Mucosa of descending colon (tissue), 3 donors: ENCODE data around the gene COQ10A. TPM values are rescaled to one million over a fixed set of nuclear protein-coding genes. Genes with fewer than 3 reads are reported as not detected.
"Not testable (repeated sequence)": the region's sequence is repeated elsewhere in the genome, so short reads cannot be mapped to it uniquely, and the experiment has no call there.

ENCODE experiments used
- ATAC-seq: fragments of 200-7000 bp; cut with Tn5 transposase; one replicate; pipeline ENCODE4 v1.9.1; 2020; ENCODE audit warnings: mild to moderate bottlenecking, moderate library complexity
- DNase-seq, 3 donors: peaks; one replicate each; pipeline ENCODE4 v3.0.0-alpha.2; 2020
- H3K36me3 ChIP-seq: fragments of 200-600 bp; one replicate; pipeline ENCODE4 v1.8.0; 2021; ENCODE audit warnings: low read depth, mild to moderate bottlenecking
- H3K4me1 ChIP-seq: fragments of 200-600 bp; one replicate; pipeline ENCODE4 v1.8.0; 2021; ENCODE audit warnings: low read depth, mild to moderate bottlenecking
- H3K4me3 ChIP-seq: fragments of 200-600 bp; one replicate; pipeline ENCODE4 v1.8.0; 2021; ENCODE audit warnings: mild to moderate bottlenecking
- H3K9me3 ChIP-seq: fragments of 200-600 bp; one replicate; pipeline ENCODE4 v1.8.0; 2021; ENCODE audit warnings: mild to moderate bottlenecking
- intact Hi-C, 2 donors: fragments of 100-400 bp; cut with DNase I in 1 of 2; cut with micrococcal nuclease in 1 of 2; formaldehyde crosslinking; loops; one replicate each; pipeline versions ENCODE4 v1.11.0 to v1.11.1; 2022; cut with DNase I, micrococcal nuclease
- total RNA-seq, 3 donors: library from RNA; stranded (reverse); fragmentation: NEBNext Ultra II Directional in 2 of 3; extraction: Animal tissue kit (Norgen Biotek cat#: 25700) in 2 of 3; gene quantifications; one replicate each; pipeline versions ENCODE4 v1.2.1 to v1.2.4, GENCODE V29; 2021 to 2023
- TF ChIP-seq, protein P1 (sequence below): fragments of 200-600 bp; IDR thresholded peaks from one replicate; pipeline ENCODE4 v1.8.0; 2022; ENCODE audit warnings: antibody characterized with exemption, mild to moderate bottlenecking
- donor health status: DM: no; HTN: no; CAD: no; lungs with moderate emphysema.
- donor health status: DM: no; HTN: no; CAD: no.
- donor health status: DM: no; HTN: yes; CAD: no.

COQ10A gene
- total RNA-seq, 3 donors from 2014 or later = 4.0 to 12.7 (median 5.3) TPM

- ATAC-seq (no peak), DNase-seq (no peak)
- TF ChIP-seq, protein P1, sequence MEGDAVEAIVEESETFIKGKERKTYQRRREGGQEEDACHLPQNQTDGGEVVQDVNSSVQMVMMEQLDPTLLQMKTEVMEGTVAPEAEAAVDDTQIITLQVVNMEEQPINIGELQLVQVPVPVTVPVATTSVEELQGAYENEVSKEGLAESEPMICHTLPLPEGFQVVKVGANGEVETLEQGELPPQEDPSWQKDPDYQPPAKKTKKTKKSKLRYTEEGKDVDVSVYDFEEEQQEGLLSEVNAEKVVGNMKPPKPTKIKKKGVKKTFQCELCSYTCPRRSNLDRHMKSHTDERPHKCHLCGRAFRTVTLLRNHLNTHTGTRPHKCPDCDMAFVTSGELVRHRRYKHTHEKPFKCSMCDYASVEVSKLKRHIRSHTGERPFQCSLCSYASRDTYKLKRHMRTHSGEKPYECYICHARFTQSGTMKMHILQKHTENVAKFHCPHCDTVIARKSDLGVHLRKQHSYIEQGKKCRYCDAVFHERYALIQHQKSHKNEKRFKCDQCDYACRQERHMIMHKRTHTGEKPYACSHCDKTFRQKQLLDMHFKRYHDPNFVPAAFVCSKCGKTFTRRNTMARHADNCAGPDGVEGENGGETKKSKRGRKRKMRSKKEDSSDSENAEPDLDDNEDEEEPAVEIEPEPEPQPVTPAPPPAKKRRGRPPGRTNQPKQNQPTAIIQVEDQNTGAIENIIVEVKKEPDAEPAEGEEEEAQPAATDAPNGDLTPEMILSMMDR = no peak
- intact Hi-C loops = no loop called here
- H3K4me1 ChIP-seq = peaks cover 19% of the 10 kb centered on the region
- no peak overlapping the region for H3K4me3 ChIP-seq
- H3K36me3 ChIP-seq = no peaks in the 10 kb centered on the region
- H3K9me3 ChIP-seq = no peaks in the 10 kb centered on the region
These were observed 6.4 kb upstream of the COQ10A start for GRCh38 chr12:56260380-56260779.

DNA sequence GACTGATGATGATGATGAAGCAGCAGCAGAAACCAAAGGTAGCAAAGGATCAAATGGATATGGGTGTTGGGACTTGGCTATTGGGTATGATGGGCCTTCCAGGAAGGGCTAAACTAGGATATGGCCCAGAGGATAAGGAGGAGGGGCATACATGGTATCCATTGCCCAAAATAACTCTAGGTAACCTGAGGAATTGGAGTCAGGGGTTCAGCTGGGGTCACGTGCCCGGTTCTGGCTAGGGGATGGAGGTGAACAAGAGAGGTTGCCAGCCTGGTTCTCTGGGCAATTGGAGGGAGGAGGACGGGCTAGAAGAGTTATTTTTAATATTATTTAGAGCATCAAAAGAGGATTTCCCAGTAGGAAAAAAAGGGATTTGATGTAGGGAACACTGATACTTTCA, 5.8 kb upstream of the COQ10A start:
- H3K4me3 ChIP-seq = no peak overlapping the region
- peaks cover 21% of the 10 kb centered on the region for H3K4me1 ChIP-seq
- ATAC-seq (no peak), DNase-seq (no peak)
- no peaks in the 10 kb centered on the region for H3K36me3 ChIP-seq
- H3K9me3 ChIP-seq = no peaks in the 10 kb centered on the region
- TF ChIP-seq, protein P1 = no peak
- intact Hi-C loops = no loop called here

GRCh38 chr12:56261503-56262232, 5.1 kb upstream of the COQ10A start:
- DNase-seq = peak in 1 of 3 donors; percentile 36
- TF ChIP-seq, protein P1 = no peak
- H3K36me3 ChIP-seq = no peaks in the 10 kb centered on the region
- H3K4me1 ChIP-seq = peaks cover 21% of the 10 kb centered on the region
- intact Hi-C loops = no loop called here
- ATAC-seq = peak; percentile 3
- no peak overlapping the region for H3K4me3 ChIP-seq
- no peaks in the 10 kb centered on the region for H3K9me3 ChIP-seq

DNA sequence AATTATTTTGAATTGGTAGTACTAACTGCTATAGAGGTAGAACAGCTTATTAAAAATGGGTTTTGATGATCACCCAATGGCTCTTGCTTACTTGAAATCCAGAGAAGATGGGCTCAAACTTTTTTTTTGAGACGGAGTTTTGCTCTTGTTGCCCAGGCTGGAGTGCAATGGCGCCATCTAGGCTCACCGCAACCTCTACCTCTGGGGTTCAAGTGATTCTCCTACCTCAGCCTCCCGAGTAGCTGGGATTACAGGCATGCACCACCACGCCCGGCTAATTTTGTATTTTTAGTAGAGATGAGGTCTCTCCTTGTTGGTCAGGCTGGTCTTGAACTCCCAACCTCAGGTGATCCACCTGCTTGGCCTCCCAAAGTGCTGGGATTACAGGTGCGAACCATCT, 3.8 kb upstream of the COQ10A start:
- H3K36me3 ChIP-seq, intact Hi-C loops, H3K4me3 ChIP-seq, ATAC-seq, H3K9me3 ChIP-seq: not testable (repeated sequence)
- DNase-seq = peak in 1 of 3 donors; percentile 18
- peaks cover 17% of the 10 kb centered on the region for H3K4me1 ChIP-seq

- H3K4me1 ChIP-seq = peaks cover 10% of the 10 kb centered on the region
- peak overlapping the region; percentile 50 for H3K4me3 ChIP-seq
- ATAC-seq, H3K36me3 ChIP-seq, intact Hi-C loops, H3K9me3 ChIP-seq: not testable (repeated sequence)
- DNase-seq = peak in 1 of 3 donors; percentile 15
These were observed 562 bp upstream of the COQ10A start for GRCh38 chr12:56266068-56266692.

DNA sequence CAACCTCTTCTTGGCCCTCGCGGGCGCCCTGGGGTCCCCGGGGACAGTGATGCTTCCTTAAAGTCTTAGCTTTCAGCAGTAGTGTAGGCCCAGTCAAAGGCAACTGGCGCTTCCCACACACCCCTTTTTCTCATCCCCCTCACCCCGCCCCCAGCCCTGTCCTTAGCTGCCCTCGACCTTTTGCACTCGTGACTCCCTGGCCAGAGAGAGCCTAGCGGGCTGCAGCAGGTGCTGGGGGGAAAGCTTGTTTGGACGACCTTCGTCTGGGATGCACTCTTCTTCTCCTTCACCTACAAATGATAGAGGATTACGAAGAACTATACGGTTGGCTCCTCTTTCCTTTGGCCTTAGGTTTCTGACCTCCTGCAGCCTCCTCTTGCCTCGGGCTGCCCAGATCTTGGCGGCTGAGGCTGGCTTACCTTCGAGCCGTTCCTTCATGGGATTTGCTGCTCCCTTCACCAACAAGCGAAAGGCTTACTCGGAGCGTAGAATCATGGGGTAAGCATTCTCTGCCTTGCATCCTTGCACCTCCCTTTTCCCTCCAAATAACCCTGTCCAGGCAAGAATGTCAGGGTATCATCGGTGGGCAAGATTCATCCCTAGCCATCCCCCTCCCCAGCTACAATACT, 815 bp downstream of the COQ10A start:
- TF ChIP-seq, protein P1 = no peak
- Histone ChIP-seq H3K4me3 (peak overlapping the region; percentile 50), H3K9me3 (no peaks in the 10 kb centered on the region), H3K36me3 (peaks cover 3% of the 10 kb centered on the region), H3K4me1 (peaks cover 10% of the 10 kb centered on the region)
- DNase-seq (peak in 1 of 3 donors; percentile 39), ATAC-seq (no peak)
- intact Hi-C loops = no loop called here
